NCI-H774 (cell line): Measurements from ENCODE around the gene LIMS4.
"Not testable (repeated sequence)": the region's sequence is repeated elsewhere in the genome, so short reads cannot be mapped to it uniquely, and the experiment has no call there.

Experiments used
- DNase-seq: peaks from one replicate; lab custom pipeline; 2025; lab: John Stamatoyannopoulos, UW

Gene LIMS4, protein sequence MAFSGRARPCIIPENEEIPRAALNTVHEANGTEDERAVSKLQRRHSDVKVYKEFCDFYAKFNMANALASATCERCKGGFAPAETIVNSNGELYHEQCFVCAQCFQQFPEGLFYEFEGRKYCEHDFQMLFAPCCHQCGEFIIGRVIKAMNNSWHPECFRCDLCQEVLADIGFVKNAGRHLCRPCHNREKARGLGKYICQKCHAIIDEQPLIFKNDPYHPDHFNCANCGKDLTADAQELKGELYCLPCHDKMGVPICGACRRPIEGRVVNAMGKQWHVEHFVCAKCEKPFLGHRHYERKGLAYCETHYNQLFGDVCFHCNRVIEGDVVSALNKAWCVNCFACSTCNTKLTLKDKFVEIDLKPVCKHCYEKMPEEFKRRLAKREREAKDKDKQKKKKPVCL

DNA sequence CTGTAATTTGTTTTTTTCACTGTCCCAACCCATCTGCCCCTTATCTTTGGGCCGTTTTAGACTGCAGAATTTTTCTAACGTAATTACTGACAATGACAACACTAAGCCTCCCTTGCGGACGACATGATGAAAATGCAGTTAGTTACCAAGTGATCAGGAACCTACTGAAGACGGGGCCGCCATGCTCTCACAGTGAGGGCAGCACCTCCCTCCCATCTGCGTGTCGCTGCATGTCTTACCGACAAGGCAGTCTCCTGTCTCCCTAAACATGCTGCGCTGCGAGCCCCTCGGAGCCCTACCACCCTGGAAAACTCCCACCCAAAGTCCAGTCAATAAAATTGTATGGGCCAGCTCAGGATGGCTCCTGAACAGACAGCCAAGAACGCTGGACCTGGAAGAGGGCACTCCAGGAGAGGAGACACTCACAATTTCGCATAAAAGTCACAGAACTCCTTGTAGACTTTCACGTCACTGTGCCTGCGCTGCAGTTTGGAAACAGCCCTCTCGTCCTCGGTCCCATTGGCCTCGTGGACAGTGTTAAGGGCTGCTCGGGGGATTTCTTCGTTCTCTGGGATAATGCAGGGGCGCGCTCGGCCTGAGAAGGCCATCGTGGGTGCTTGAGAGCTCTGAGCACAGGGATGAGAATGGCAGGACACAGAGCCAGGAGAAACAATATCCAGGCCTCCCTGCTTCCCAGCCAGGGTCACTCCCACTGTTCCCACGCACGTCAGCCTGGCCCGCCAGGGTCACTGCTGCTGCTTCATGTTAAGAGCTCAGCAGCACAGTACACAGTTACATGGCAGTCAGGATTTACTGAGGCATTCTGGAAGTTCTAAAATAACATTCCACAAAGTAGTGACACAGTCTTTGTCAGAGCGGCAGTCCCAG lies at the start of gene LIMS4:
Gene LIMS4 (minus strand): TSS at position 646 of the 888 bp plus-strand sequence. CDS start 38 bp downstream, at position 608.
- DNase-seq: not testable (repeated sequence)

GRCh38 chr2:110499755-110500377 lies 27.2 kb upstream of the LIMS4 start:
- DNase-seq: not testable (repeated sequence)

DNA sequence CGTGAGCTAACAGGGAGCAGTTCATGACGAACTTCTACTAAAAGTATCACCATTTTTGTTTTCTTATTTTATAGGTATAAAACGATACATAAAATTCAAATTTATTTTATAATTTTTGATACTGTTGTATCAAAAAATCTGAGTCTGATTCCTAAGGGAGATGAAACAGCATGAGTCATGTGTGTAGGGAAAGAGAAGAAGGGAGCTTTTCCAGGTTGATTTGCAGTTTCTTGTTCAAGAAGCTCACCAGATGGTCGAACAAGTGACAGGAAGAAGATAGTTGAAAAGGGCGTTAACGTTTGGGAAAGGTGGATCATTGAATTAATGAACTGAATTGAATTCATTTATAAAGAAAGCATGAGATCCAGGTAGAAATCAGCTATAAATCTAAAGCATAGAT lies 23.4 kb upstream of the LIMS4 start:
- DNase-seq: not testable (repeated sequence)

DNA sequence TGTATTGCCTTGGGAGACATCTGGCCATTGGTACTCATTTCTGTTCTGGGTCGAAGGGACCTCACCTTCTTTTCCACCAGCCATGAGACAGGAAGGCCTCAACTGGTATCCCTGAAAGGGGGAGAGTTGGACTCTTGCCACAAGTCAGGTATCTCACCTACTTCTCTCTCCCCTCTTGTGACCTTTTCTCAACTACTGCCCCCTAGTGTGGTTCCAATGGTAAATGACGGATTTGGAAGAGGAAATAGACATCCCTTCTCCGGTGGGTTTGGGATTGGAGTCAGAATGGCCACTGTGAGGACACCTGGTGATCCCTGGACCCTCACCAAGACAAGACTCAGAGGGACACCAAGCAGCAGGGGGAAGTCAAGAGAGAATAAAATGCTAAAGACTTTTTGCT lies 21.9 kb upstream of the LIMS4 start:
- DNase-seq: not testable (repeated sequence)

DNA sequence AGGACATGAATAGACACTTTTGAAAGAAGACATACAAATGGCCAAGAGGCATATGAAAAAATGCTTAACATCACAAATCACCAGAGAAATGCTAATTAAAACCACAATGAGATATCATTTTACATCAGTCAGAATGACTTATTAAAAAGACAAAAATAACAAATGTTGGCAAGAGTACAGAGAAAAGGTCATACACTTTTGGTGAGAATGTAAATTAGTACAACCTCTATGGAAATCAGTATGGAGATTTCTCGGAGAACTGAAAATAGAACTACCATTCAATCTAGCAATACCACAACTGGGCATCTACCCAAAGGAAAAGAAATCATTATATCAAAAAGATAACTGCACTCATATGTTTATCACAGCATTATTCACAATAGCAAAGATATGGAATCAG lies 16.4 kb upstream of the LIMS4 start:
- DNase-seq: not testable (repeated sequence)

- DNase-seq: not testable (repeated sequence)
Measured at GRCh38 chr2:110482697-110483096, 10.1 kb upstream of the LIMS4 start.

- DNase-seq: not testable (repeated sequence)
Measured at GRCh38 chr2:110481200-110481599, 8.6 kb upstream of the LIMS4 start.

DNA sequence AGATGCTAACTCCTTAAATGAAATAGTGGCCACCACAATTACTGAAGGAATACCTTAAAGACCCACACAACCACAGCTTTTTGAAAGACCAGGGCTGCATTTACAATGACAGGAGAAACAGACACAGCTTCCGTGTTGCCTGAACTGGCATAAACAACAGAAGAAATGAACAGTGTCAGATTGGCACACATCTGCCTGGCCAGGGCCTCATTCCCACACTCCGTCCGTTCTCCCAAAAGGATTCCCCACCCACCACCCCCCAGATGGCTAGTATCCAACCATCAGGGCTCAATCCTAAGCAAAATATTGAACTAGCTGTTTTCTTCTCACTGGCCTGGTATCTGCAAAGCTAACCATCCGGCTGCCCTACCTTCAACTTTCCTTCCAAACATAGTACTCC lies 7.5 kb upstream of the LIMS4 start:
- not testable (repeated sequence) for DNase-seq

- not testable (repeated sequence) for DNase-seq
Measured at GRCh38 chr2:110477370-110477769, 4.8 kb upstream of the LIMS4 start.

GRCh38 chr2:110476952-110477351 lies 4.3 kb upstream of the LIMS4 start:
- not testable (repeated sequence) for DNase-seq

GRCh38 chr2:110475627-110476359 lies 3.2 kb upstream of the LIMS4 start:
- DNase-seq: not testable (repeated sequence)

- DNase-seq: not testable (repeated sequence)
Measured at GRCh38 chr2:110474898-110475297, 2.3 kb upstream of the LIMS4 start.

DNA sequence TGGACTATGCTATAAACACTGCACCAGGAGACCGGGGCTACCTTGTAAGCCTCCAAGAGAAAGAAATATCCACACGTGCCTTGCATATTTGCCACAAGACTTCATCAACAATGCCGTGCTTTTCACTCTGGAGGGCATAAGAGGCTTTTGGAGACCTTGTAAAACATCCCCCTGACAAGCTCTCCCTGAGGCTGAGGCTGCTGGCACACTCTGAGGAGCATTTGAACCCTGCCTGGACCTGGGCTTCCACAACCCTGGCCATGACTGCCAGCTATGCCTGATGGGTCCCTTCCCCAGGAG lies 393 bp upstream of the LIMS4 start:
- not testable (repeated sequence) for DNase-seq

- DNase-seq: not testable (repeated sequence)
Measured at GRCh38 chr2:110468921-110469320, 3.7 kb downstream of the LIMS4 start.

- not testable (repeated sequence) for DNase-seq
Measured at GRCh38 chr2:110465312-110465711, 7.3 kb downstream of the LIMS4 start.

DNA sequence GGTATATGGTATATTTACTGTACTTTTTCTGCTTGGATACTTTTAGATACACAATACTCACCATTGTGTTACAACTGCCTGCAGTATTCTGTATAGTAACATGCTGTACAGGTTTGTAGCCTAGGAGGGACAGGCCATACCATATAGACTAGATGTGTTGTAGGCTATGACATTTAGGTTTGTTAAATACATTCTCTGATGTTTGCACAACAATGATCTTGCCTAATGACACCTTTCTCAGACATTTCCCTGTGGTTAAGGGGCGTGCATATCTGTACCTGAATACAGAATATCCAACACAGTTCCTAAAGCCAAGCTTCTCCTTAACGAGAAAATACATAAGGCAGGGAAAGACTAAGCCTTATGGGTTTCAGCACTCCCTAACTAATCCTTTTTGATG lies 10.2 kb downstream of the LIMS4 start:
- not testable (repeated sequence) for DNase-seq

DNA sequence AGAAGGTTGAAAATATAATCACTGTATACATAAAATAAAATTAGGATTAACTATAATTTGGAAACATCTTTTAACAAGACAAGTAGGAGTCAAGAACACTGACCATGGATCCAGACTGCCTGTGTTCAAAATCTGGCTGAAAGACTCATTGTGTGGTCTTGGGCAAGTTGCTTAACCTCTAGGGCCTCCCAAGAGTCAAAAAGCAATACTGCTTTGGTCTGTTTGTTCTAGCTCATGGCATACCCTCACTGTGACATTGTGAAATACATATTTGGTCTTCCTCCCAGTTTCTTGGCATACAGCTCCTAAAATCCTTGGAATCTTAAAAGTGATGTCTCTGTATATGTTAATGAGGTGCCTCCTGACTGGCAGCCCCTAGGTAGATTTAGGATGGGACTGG lies 12.3 kb downstream of the LIMS4 start:
- DNase-seq: not testable (repeated sequence)

- DNase-seq: not testable (repeated sequence)
Measured at GRCh38 chr2:110457214-110457590, 15.4 kb downstream of the LIMS4 start.

GRCh38 chr2:110456291-110457213 lies 16.1 kb downstream of the LIMS4 start:
- DNase-seq: not testable (repeated sequence)

GRCh38 chr2:110455080-110455670 lies 17.4 kb downstream of the LIMS4 start:
- DNase-seq: not testable (repeated sequence)
